Stimulated activated CD4-positive, alpha-beta T cell treated with anti-CD3 and anti-CD28 coated beads, Interleukin-15, amount 100 ng/mL, for 48 hours (primary cell): ENCODE measurements around the gene XDH.

Experiments
- DNase-seq, 2 donors: peaks; one replicate each; pipeline ENCODE4 v3.0.0-alpha.2; 2020; ENCODE audit warnings: low read depth in 2 of 2

Gene XDH

DNA sequence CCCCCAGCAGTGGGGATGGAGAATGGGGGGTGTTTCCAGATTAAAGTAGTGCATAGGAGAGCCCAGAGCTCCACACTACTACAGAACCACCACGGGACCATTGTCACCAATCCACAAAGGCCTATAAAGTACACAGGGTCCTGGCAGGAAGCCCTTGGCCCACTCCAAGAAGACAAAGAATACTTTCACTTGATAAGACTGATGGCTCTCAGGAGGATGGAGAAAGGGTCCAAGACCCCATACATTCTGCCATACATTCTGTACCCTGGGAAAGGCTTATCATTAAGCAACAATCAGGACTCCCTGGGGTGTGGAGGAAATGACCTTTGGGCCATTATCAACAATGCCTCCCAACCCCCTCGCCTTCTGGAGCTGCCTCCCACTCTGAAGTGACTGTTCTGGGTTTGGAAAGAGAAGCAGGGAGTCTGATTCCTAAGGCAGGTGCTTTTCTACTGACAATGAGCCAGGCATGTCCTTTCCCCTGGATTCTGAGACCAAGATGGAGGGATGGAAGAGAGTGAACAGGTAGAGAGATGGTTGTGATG is 85.4 kb downstream of the XDH start:
- DNase-seq: no peak

DNA sequence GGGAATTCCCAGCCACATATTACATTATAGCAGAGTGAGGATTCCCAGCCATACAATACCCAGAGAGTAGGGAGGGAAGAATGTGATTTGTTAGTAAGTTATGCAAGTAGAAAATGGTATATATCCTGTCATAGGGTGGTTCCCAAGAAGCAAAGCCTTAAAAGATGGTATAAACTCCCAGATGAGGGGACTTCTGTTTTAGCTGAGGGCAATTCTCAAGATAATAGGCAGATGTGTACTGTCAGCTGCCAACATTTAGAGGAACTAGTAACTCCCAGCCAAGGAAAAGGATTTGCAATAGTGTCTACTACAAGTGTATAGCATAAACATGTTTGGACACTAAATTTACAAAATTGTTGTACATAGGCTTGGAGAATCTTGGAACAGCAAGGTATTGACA is 86.5 kb downstream of the XDH start:
- DNase-seq: no peak

GRCh38 chr2:31327505-31327904 is 87.0 kb downstream of the XDH start:
- DNase-seq: no peak

- DNase-seq: no peak
Measured at GRCh38 chr2:31324016-31324633, 90.4 kb downstream of the XDH start.

- no peak for DNase-seq
Measured at GRCh38 chr2:31322371-31322770, 92.2 kb downstream of the XDH start.

DNA sequence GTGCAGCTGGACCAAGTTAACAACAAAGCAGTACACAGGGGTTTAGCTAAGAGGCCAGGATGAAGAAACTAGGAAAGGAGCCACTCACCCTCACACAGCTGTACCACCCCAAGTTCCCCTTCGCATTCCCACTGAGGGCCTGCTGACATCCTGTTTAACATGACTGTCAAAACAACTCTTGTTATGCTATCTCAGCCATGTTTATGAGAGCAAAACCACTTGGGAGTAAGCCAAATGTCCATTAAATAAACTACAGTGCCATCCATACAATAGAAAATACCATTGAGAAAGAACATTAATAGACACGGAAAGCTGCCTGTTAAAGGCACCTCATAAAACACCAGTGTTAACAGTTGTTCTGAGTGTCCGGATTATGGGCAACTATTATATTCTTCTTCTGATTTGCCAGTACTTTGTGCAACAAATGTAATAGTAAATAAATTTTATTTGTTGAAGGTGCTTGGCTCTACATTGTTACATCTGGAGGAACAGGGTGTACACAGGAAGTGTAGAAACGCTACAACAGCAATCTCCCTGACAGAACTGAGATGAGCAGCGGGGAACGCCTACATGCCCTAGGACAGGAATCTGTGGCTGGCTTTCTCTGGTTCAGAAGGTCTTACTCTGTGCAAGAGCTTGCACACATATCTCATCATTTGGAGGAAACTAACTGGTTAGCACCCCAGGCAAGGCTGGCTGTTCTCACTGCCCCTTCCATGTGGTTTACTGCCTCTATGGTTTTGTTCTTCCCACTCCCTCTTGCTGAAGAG is 95.0 kb downstream of the XDH start:
- DNase-seq: peak in 1 of 2 donors; percentile 10

DNA sequence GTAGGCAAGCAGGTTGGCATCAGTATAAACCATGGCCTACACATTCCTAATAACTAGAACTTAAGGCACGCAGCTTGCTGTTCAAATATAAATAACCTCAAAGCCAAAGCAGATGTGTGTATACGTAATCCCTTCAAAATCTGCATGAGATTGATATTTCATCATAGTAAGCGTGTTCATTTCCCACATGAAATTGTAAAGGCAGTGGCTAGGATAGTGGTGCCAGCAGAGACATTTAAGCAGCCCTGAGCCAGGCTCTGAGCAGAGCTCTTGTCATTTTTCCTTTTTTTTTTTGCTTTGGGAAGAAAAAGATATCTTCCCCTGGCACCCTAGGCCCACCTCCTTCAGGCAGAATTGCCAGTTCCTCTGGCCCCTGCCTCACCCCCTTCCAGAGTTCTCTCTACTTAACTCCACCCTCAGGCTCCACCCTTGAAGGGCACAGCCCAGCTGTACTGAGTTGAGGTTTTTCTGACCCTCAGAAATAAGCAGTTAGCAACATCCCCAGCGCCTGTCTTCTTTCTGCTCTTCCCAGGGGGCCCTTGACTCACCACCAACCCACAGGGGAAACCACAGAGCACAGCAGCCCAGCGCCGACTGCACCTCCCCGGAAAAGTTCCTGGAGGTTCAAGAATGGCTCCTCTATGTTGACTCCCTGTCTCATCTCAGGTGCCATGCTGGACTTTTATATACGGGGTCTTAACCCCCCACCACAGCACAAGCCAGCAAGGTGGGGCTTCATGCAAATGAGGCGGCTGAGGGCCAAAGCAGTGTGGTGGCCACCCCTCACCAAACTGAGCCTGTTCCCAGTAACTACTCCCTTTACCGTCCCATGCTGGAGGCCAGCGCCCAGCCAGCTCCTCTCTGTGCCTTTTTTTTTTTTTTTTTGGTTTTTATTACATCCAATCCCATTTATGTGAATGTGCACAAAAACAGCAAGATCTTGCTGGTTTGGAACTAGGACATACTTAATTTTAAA is 95.9 kb downstream of the XDH start:
- peak; percentile 6 to 36 for DNase-seq

DNA sequence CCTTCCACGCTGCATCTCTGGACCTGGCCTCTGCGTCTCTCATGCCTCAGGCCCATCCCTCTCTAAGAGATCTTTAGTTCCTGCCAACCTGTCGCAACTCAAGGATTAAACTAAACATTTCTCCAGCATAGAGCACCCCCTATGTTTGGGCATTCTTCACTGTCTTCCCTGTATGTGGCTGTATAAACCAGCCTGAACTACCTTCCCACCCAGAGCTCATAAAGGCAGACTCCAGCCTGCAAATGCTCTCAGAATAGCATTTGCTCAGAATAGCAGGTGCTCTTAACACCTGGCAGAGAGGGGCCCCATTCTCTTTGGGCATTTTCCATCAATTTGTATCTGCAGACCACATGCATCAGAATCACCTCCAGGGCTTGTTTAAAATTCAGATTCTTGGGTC is 97.1 kb downstream of the XDH start:
- no peak for DNase-seq

- DNase-seq: no peak
Measured at GRCh38 chr2:31314761-31315160, 99.8 kb downstream of the XDH start.

GRCh38 chr2:31312898-31313297 is 101.6 kb downstream of the XDH start:
- DNase-seq: no peak

DNA sequence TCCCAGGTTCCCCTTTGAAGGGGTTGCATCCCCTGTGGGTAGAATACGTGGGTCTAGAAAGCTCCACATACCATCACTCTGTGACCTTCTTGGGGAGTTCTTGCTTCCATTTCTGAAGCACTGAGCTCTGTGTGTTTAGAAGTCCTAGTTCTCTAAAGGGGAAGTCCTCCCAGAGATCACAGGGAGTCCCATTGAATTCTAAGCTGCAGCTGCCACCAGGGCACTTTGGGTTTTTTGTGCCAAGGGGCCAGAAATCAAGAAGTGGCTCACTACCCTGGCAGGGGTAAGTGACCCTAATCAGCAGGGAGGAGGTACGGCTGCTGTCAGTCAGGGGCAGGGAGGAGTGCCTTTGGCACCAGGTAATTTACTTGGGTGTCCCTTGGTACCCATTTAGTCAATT is 109.7 kb downstream of the XDH start:
- DNase-seq: no peak

DNA sequence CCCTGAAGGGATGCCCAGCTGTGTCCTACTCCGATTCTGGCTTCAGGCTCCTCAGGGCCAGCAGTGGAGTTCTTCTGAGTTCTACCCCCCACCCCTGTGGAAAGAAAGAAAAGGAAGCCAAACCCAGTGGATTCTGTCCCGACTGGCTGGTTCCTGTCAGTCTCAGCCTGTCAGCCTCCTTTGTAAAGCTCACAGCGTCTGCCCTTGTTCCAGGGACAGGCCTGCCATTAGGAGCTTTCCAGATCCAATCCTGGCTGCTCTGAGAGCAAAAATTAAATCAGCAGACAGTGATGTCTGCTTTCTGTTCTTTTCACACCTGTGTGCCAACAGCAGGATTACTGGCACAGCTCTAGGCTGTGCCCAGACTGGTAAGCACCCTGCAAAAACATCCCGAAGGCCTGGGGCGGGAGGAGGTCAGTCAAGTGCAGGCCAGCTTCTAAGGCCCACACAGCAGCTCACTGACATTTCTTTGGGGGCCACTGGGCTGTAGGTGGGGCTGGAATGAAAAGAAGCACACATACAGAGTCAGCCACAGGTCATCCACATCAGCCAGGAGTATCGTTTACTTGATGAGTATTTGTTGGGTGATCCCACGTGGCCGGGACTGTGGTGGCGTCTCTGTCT is 111.5 kb downstream of the XDH start:
- DNase-seq: no peak

DNA sequence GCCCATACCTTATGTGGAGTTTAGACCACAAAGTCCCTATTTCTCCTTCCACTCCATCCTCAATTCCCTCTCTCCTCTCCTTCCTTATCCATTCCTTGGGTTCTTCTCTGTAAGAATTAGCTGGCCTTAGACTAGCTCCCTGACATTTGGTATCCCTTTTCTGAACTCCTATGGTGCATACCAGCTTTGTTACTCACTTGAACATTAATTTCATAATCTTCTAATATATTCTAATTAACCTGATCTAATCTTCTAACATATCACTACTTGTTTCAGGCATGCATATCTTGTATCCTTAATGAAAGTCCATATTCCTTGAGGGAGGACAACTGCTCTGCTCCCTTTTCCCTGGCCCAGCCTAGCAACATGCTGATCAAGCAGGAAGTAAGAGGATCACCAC is 114.2 kb downstream of the XDH start:
- DNase-seq: no peak

- no peak for DNase-seq
Measured at GRCh38 chr2:31299547-31299946, 115.0 kb downstream of the XDH start.

- peak in 1 of 2 donors; percentile 0 for DNase-seq
Measured at GRCh38 chr2:31297751-31298150, 116.8 kb downstream of the XDH start.

- no peak for DNase-seq
Measured at GRCh38 chr2:31296641-31297287, 117.8 kb downstream of the XDH start.

DNA sequence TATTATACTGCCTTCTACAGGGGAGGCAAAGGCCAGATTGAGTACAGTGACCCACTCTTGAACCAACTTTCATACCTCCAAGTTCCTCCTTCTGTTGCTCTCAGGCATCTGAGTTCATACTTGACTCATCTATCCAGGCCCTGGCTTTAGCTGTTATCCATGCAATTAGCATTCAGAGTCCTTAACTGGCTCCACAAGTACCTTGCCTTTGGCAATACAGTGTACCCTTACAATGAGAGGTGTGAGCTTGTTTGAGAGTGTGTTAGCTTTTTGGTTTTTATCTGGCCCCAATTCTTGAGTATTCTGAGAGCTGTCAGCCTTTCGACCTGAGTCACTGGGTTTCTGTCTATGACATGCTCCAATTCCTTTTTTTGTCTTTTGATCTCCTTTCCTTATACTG is 120.3 kb downstream of the XDH start:
- no peak for DNase-seq

- DNase-seq: no peak
Measured at GRCh38 chr2:31287654-31288053, 126.9 kb downstream of the XDH start.

DNA sequence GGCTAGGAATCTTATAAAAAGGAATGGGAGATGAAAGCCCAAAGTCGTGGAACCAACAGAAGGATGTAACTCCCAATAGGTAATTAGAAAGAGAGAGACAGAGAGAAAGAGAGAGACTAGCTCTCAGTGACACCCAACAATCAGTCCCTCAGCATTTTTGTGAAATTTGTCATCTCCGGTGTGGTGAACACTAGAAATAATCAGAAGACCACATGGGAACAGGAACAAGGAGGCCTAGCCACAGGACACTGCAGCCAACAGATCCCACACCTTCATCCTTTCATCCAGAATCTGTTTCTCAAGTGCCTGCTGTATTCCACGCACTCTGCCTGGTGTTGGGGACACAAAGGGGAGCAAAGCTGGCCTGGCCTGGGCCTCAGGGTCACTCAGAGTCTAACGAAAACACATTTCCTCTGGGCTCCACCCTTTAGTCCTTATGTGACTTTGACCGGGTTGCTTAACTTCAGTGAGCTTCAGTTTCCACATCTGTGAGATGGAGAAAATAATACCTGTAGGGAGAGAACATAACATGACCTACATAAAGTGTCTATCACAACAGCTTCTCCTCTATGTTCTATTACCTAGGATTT is 127.5 kb downstream of the XDH start:
- no peak for DNase-seq

DNA sequence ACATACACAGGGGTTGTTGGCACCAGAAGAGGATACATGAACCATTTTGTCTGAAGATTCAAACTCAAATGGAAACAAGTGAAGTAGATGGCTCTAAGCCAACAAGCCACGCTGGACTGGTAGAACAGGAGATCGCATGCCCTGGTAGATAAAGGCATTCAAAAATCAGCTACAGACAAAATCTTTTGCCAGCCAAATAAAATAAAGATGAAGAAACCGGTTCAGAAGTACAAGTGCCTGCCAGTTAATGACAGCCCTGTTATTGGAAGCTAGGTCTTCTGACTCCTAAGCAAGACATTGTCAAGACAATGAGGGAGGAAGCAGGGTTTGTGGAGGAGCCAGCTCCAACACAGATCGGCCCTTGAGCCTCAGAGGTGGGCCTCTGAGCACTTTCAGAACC is 128.3 kb downstream of the XDH start:
- no peak for DNase-seq
